HepG2 (cell line): ENCODE measurements around the gene DLST. TPM values are rescaled to one million over a fixed set of nuclear protein-coding genes. Genes with fewer than 3 reads are reported as not detected.

ENCODE experiments used
- ATAC-seq: fragments of 200-7000 bp; cut with Tn5 transposase; 3 replicates; pipeline ENCODE4 v1.9.1; 2020; ENCODE audit warnings: mild to moderate bottlenecking, moderate library complexity
- BruUV-seq: library from RNA; stranded (reverse); fragments of 400-500 nt; replicated peaks from 2 replicates; lab custom pipeline; 2021; lab: Mats Ljungman, UMichigan
- CTCF ChIA-PET: fragments of 300-600 bp; formaldehyde crosslinking; extraction: SDS; loops from one replicate; lab custom pipeline; 2021; ENCODE audit warnings: low total read pairs, inconsistent platforms, low intra/inter-chr PET ratio; lab: Yijun Ruan, JAX
- POLR2A ChIA-PET: fragments of 350-600 bp; sonication (Branson Sonifier 250); formaldehyde crosslinking; loops from one replicate; lab custom pipeline; 2020; ENCODE audit warnings: antibody characterized with exemption, inconsistent platforms; lab: Yijun Ruan, JAX
- DNase-seq: peaks from one replicate; pipeline ENCODE4 v3.0.0-alpha.2; 2015; ENCODE audit warnings: low spot score
- FAIRE-seq: peaks from 3 replicates; lab custom pipeline; 2011; peaks lifted over from hg19 to GRCh38; lab: Jason Lieb, UNC
- H2AFZ ChIP-seq: one replicate; pipeline ENCODE4 v1.6.1; 2011; ENCODE audit warnings: low read length, inconsistent platforms
- H3K27ac ChIP-seq: fragments of 300-600 bp; 3 replicates; pipeline ENCODE4 v1.8.0; 2011; ENCODE audit warnings: mixed run types, mild to moderate bottlenecking, mixed read lengths, low read length, inconsistent platforms; ENCODE audit not compliant: insufficient read depth; ENCODE audit errors: extremely low read length
- H3K27me3 ChIP-seq, 2 experiments: fragments of 200-600 bp in 1 of 2; 2 replicates in 1 of 2; 3 replicates in 1 of 2; pipeline versions ENCODE4 v1.6.0 to v1.8.0; 2011; ENCODE audit warnings: low read length in 2 of 2, mild to moderate bottlenecking in 2 of 2, moderate library complexity in 2 of 2, inconsistent platforms in 1 of 2; ENCODE audit not compliant: insufficient read depth in 2 of 2, control insufficient read depth in 1 of 2
- H3K36me3 ChIP-seq, 2 experiments: fragments of 200-600 bp in 1 of 2; replicated peaks in 1 of 2; 2 replicates in 1 of 2; 3 replicates in 1 of 2; pipeline versions ENCODE4 v1.5.1 to v1.8.0; 2011; ENCODE audit warnings: low read length in 2 of 2, inconsistent platforms in 1 of 2; ENCODE audit not compliant: insufficient read depth in 2 of 2, control insufficient read depth in 1 of 2
- H3K4me1 ChIP-seq: 2 replicates; pipeline ENCODE4 v1.5.1; 2012; ENCODE audit warnings: low read length, inconsistent platforms; ENCODE audit not compliant: insufficient read depth
- H3K4me2 ChIP-seq: 2 replicates; pipeline ENCODE4 v1.6.0; 2011; ENCODE audit warnings: low read depth, low read length, inconsistent platforms
- H3K4me3 ChIP-seq, 3 experiments: fragments of 200-600 bp in 1 of 3; sonication (generic), shearing (Covaris generic) in 1 of 3; replicated peaks in 1 of 3; 2 replicates each; pipeline ENCODE4 v1.5.1; 2011 to 2016; ENCODE audit warnings: low read length in 3 of 3, inconsistent platforms in 2 of 3, low read depth in 2 of 3, mild to moderate bottlenecking in 2 of 3, control low read depth in 1 of 3, mixed read lengths in 1 of 3; ENCODE audit not compliant: insufficient read depth in 1 of 3
- H3K79me2 ChIP-seq: one replicate; pipeline ENCODE4 v1.6.1; 2011; ENCODE audit warnings: low read length, inconsistent platforms; ENCODE audit not compliant: insufficient read depth
- H3K9ac ChIP-seq: 2 replicates; pipeline ENCODE4 v1.6.0; 2011; ENCODE audit warnings: mild to moderate bottlenecking, low read depth, low read length, inconsistent platforms; ENCODE audit not compliant: insufficient read depth
- H3K9me3 ChIP-seq: 2 replicates; pipeline ENCODE4 v1.5.1; 2012; ENCODE audit warnings: mild to moderate bottlenecking, low read length
- H4K20me1 ChIP-seq: 2 replicates; pipeline ENCODE4 v1.6.0; 2011; ENCODE audit warnings: inconsistent platforms, mild to moderate bottlenecking, low read length, moderate library complexity; ENCODE audit not compliant: insufficient read depth
- ISX ChIP-seq: sonication (generic); formaldehyde crosslinking; conservative IDR thresholded peaks from 2 replicates; pipeline ENCODE4 v1.5.0; 2020; ENCODE audit warnings: missing genetic modification reagents
- KDM1A ChIP-seq: IDR thresholded peaks from 2 replicates; pipeline ENCODE4 v1.6.1; 2016; ENCODE audit warnings: missing compliant biosample characterization
- LCORL ChIP-seq, 2 experiments: fragments of 450-650 bp in 1 of 2; sonication (generic) in 1 of 2; formaldehyde crosslinking in 1 of 2; IDR thresholded peaks; 2 replicates each; pipeline versions ENCODE4 v1.5.0 to v1.6.1; 2017 to 2020; ENCODE audit warnings: antibody characterized with exemption in 1 of 2, missing genetic modification reagents in 1 of 2
- MLLT10 ChIP-seq: sonication (generic); formaldehyde crosslinking; IDR thresholded peaks from 2 replicates; pipeline ENCODE4 v1.4.0; 2020; ENCODE audit warnings: missing genetic modification reagents
- ZFP36 ChIP-seq: fragments of 150-350 bp; IDR thresholded peaks from 2 replicates; pipeline ENCODE4 v1.6.1; 2018; ENCODE audit warnings: borderline replicate concordance, low read length, low read depth; ENCODE audit not compliant: partially characterized antibody
- ZNF230 ChIP-seq: sonication (generic); formaldehyde crosslinking; IDR thresholded peaks from 2 replicates; pipeline ENCODE4 v1.4.0; 2020; ENCODE audit warnings: mild to moderate bottlenecking, missing genetic modification reagents
- ZNF296 ChIP-seq: sonication (generic); formaldehyde crosslinking; conservative IDR thresholded peaks from 2 replicates; pipeline ENCODE4 v1.5.0; 2020; ENCODE audit warnings: mild to moderate bottlenecking, missing genetic modification reagents
- ZNF350 ChIP-seq: sonication (generic); formaldehyde crosslinking; IDR thresholded peaks from 2 replicates; pipeline ENCODE4 v1.4.0; 2020; ENCODE audit warnings: mild to moderate bottlenecking, low read depth, missing genetic modification reagents, borderline replicate concordance
- ZNF766 ChIP-seq: sonication (generic); formaldehyde crosslinking; IDR thresholded peaks from 2 replicates; pipeline ENCODE4 v1.5.0; 2020; ENCODE audit warnings: missing genetic modification reagents, borderline replicate concordance
- WGBS: methylation state at CpG from one replicate; pipeline ENCODE4 v1.1.6; 2017; ENCODE audit warnings: low lambda C conversion rate; 5-methylcytosine and 5-hydroxymethylcytosine counted together
- in situ Hi-C: cut with HindIII; loops from 2 replicates; pipeline ENCODE4 v1.10.0; 2017; ENCODE audit warnings: low pct_unique_long_range_greater_than_20kb; ENCODE audit not compliant: extremely low pct_ligation_motif_present
- intact Hi-C: fragments of 100-400 bp; cut with micrococcal nuclease; formaldehyde crosslinking; loops from one replicate; pipeline ENCODE4 v1.10.0; 2022; ENCODE audit not compliant: unreplicated experiment
- polyA plus RNA-seq, 8 experiments: library from polyadenylated mRNA; depleted of rRNA in 3 of 8; stranded (reverse) in 7 of 8; unstranded in 1 of 8; fragments of >200 nt; fragmentation: Illumina TruSeq in 4 of 8; extraction: Trizol in 4 of 8; gene quantifications; 2 replicates each; pipeline versions ENCODE4 v1.2.1 to v1.2.3, GENCODE V29; 2011 to 2016; ENCODE audit warnings: low read depth in 4 of 8, missing spikeins in 1 of 8, mixed read lengths in 1 of 8; ENCODE audit not compliant: insufficient read depth in 1 of 8
- total RNA-seq, 5 experiments: library from RNA; depleted of rRNA; stranded (reverse); fragments of >200 nt; fragmentation: Illumina TruSeq; extraction: Trizol; gene quantifications; 2 replicates each; pipeline ENCODE4 v1.2.3, GENCODE V29; 2016; ENCODE audit warnings: low read depth in 1 of 5
- TF ChIP-seq, protein P1 (sequence below): sonication (generic); formaldehyde crosslinking; IDR thresholded peaks from 2 replicates; pipeline ENCODE4 v1.5.1; 2020; ENCODE audit warnings: missing genetic modification reagents, mild to moderate bottlenecking, borderline replicate concordance

The DLST gene
- total and polyA plus RNA-seq, 2 of the 13 experiments (the other 11 are each of a cell fraction or from before 2014, with no cell fraction given), result 56.5 to 94.3 TPM

DNA sequence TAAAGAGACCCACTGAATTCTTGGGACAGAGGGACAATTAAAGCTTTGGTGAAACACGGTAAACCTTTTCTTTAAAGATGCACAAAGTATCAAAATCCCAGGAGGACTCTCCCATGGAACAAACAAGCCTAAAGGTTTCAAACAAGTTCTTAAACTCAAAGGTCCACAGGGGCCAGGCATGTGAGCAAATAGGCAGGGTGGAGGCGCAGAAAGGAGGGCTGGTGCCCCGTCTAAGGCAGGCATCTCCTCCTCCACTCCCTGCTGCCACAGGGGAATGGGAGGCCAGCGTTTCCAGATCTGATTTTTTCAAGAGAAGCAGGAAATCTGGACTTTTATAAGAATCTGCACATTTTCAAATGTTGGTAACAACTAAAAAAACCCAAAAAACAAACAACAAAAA lies 33.7 kb downstream of the DLST start:
- ATAC-seq (no peak), FAIRE-seq (no peak), DNase-seq (no peak)
- TF ChIP-seq, protein P1, sequence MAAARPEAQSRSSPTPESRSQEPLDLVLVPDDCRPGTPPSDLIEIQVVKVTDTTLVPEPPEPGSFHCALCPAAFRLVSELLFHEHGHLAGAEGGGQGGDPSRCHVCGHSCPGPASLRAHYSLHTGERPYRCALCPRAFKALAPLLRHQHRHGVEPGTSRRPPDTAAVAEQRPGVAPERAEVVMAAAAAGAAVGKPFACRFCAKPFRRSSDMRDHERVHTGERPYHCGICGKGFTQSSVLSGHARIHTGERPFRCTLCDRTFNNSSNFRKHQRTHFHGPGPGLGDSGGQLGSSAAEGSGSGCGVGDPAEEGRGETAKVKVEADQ (CRISPR knock-in tag), result no peak
- no peak for TF ChIP-seq ZFP36
- TF ChIP-seq ZNF230 (CRISPR knock-in tag), result no peak
- TF ChIP-seq ZNF350, result no peak
- no peak for TF ChIP-seq ZNF766 (CRISPR knock-in tag)
- no peak for TF ChIP-seq KDM1A (CRISPR knock-in tag)
- no peak for TF ChIP-seq MLLT10 (CRISPR knock-in tag)
- peaks cover 11% of the 10 kb centered on the region; the same call in 1 of the 2 replicates for H3K4me1 ChIP-seq
- no peak overlapping the region for H3K27ac ChIP-seq
- intact Hi-C loops (no loop called here), in situ Hi-C loops (no loop called here)
- no peak overlapping the region for H3K4me3 ChIP-seq
- no peaks in the 10 kb centered on the region for H3K27me3 ChIP-seq
- POLR2A ChIA-PET, result no interaction called here
- H3K9me3 ChIP-seq, result no peaks in the 10 kb centered on the region
- 89% methylated on average over 4 of the region's 4 CpGs for WGBS
- H3K36me3 ChIP-seq, result no peaks in the 10 kb centered on the region
- H2AFZ ChIP-seq, result no peak overlapping the region
- H3K79me2 ChIP-seq, result no peaks in the 10 kb centered on the region
- CTCF ChIA-PET, result interaction anchor here (4.1 kb wide), 1 partner anchor 173 kb away, joined by 44 read pairs; no protein-coding TSS in a partner anchor
- H3K4me2 ChIP-seq, result no peak overlapping the region
- no TSS peak for BruUV-seq
- H3K9ac ChIP-seq, result no peak overlapping the region
- H4K20me1 ChIP-seq, result no peaks in the 10 kb centered on the region

DNA sequence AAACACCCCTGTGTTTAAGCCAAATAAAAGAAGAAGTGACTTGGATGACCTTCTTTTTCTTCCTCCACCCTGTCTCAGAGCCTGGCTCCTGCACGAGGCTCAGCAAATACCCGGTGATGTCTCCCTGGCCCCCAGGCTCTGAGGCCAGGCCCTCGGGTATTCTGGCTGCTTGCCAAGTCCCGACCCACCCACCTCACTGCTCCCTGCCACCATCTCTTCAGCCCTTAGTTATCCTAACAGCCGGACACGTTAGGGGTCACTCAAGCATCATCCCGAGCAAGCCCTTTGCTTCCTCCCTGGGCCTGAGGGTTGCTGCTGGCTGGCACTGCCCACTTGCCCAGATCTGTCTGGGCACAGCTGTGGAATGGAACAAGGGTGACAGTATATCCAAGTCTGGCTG lies 34.1 kb downstream of the DLST start:
- Histone ChIP-seq H3K79me2 (no peaks in the 10 kb centered on the region), H3K4me2 (no peak overlapping the region), H3K4me1 (peaks cover 11% of the 10 kb centered on the region; the same call in 1 of the 2 replicates), H3K27ac (no peak overlapping the region), H2AFZ (no peak overlapping the region), H3K36me3 (no peaks in the 10 kb centered on the region), H3K9me3 (no peaks in the 10 kb centered on the region), H3K4me3 (no peak overlapping the region), H4K20me1 (no peaks in the 10 kb centered on the region), H3K9ac (no peak overlapping the region), H3K27me3 (no peaks in the 10 kb centered on the region)
- intact Hi-C loops, result no loop called here
- ATAC-seq (no peak), FAIRE-seq (no peak), DNase-seq (no peak)
- WGBS, result 63% methylated on average over 6 of the region's 7 CpGs
- BruUV-seq, result no TSS peak
- peak; percentile 81 for TF ChIP-seq LCORL (IDR thresholded peaks at IDR 0.05)
- no peak for TF ChIP-seq LCORL (CRISPR knock-in tag; IDR thresholded peaks at IDR 0.05)
- TF ChIP-seq ZNF296, result no peak
- TF ChIP-seq ISX, result no peak
- CTCF ChIA-PET, result interaction anchor here (4.1 kb wide), 1 partner anchor 172 kb away, joined by 44 read pairs; no protein-coding TSS in a partner anchor
- POLR2A ChIA-PET, result no interaction called here
- in situ Hi-C loops, result no loop called here
